Immature natural killer cell (primary cell): ENCODE measurements around the gene RGS6. TPM values are rescaled to one million over a fixed set of nuclear protein-coding genes. Genes with fewer than 3 reads are reported as not detected.

Source experiments
- DNase-seq, 3 donors: peaks; one replicate each; pipeline ENCODE4 v3.0.0; 2022; ENCODE audit warnings: mixed read lengths in 1 of 3
- H3K27ac Mint-ChIP-seq, 6 donors: one replicate each; pipeline ENCODE4 v1.8.0; 2020; ENCODE audit warnings: mixed read lengths in 6 of 6, mild to moderate bottlenecking in 5 of 6, inconsistent platforms in 4 of 6, moderate library complexity in 3 of 6
- H3K27me3 Mint-ChIP-seq, 3 donors: one replicate each; pipeline ENCODE4 v1.8.0; 2020 to 2021; ENCODE audit warnings: low read depth in 3 of 3, mild to moderate bottlenecking in 3 of 3, mixed read lengths in 3 of 3, moderate library complexity in 3 of 3, inconsistent platforms in 1 of 3
- H3K36me3 Mint-ChIP-seq, 3 donors: one replicate each; pipeline ENCODE4 v1.8.0; 2020; ENCODE audit warnings: mixed read lengths in 3 of 3, inconsistent platforms in 2 of 3, mild to moderate bottlenecking in 2 of 3
- H3K4me1 Mint-ChIP-seq, 2 donors: one replicate each; pipeline ENCODE4 v1.8.0; 2020; ENCODE audit warnings: inconsistent platforms in 2 of 2, mild to moderate bottlenecking in 2 of 2, mixed read lengths in 2 of 2, moderate library complexity in 1 of 2
- H3K4me3 Mint-ChIP-seq, 5 donors: one replicate each; pipeline ENCODE4 v1.8.0; 2020; ENCODE audit warnings: mild to moderate bottlenecking in 5 of 5, mixed read lengths in 5 of 5, inconsistent platforms in 3 of 5, moderate library complexity in 3 of 5
- H3K9me3 Mint-ChIP-seq, 6 donors: one replicate each; pipeline ENCODE4 v1.8.0; 2020; ENCODE audit warnings: mild to moderate bottlenecking in 6 of 6, mixed read lengths in 6 of 6, inconsistent platforms in 4 of 6, moderate library complexity in 3 of 6
- polyA plus RNA-seq, 3 donors: library from polyadenylated mRNA; unstranded; fragments of 300-500 nt; fragmentation: Illumina TruSeq; gene quantifications; one replicate each; pipeline ENCODE4 v1.2.3, GENCODE V29; 2021

Gene RGS6
- polyA plus RNA-seq, 3 donors from 2014 or later = 0.34 to 0.37 TPM; not detected in 1

GRCh38 chr14:72284176-72284575 lies 351.9 kb downstream of the RGS6 start:
- no peaks in the 10 kb centered on the region for H3K4me1 Mint-ChIP-seq

GRCh38 chr14:72290241-72290640 lies 358.0 kb downstream of the RGS6 start:
- Mint-ChIP-seq H3K27me3 (peaks cover 0 to 2% (median 2%) of the 10 kb centered on the region in 3 donors), H3K4me3 (no peak overlapping the region), H3K4me1 (peaks cover 0 to 5% of the 10 kb centered on the region in 2 donors), H3K9me3 (peaks cover 0 to 11% (median 6%) of the 10 kb centered on the region in 6 donors), H3K27ac (no peak overlapping the region), H3K36me3 (peaks cover 0 to 3% (median 0%) of the 10 kb centered on the region in 3 donors)
- no peak for DNase-seq

More at GRCh38 chr14:72284176-72284575, 351.9 kb downstream of the RGS6 start:
- H3K4me3 Mint-ChIP-seq = no peak overlapping the region
- H3K9me3 Mint-ChIP-seq = peaks cover 5 to 23% (median 15%) of the 10 kb centered on the region in 6 donors
- no peak overlapping the region for H3K27ac Mint-ChIP-seq
- DNase-seq = no peak
- H3K36me3 Mint-ChIP-seq = peaks cover 0 to 10% (median 4%) of the 10 kb centered on the region in 3 donors
- peaks cover 0 to 3% (median 2%) of the 10 kb centered on the region in 3 donors for H3K27me3 Mint-ChIP-seq

- H3K4me3 Mint-ChIP-seq = no peak overlapping the region
- peak in 2 of 3 donors; percentile 7 to 13 for DNase-seq
These were observed 359.9 kb downstream of the RGS6 start for GRCh38 chr14:72291908-72292688.

GRCh38 chr14:72292689-72293024 lies 360.4 kb downstream of the RGS6 start:
- no peak overlapping the region for H3K4me3 Mint-ChIP-seq
- H3K27me3 Mint-ChIP-seq = peaks cover 0 to 2% (median 2%) of the 10 kb centered on the region in 3 donors
- no peak for DNase-seq
- H3K4me1 Mint-ChIP-seq = peaks cover 0 to 5% of the 10 kb centered on the region in 2 donors
- H3K9me3 Mint-ChIP-seq = peaks cover 0 to 3% (median 0%) of the 10 kb centered on the region in 6 donors
- no peak overlapping the region for H3K27ac Mint-ChIP-seq
- H3K36me3 Mint-ChIP-seq = no peaks in the 10 kb centered on the region

More at GRCh38 chr14:72291908-72292688, 359.9 kb downstream of the RGS6 start:
- peaks cover 0 to 5% of the 10 kb centered on the region in 2 donors for H3K4me1 Mint-ChIP-seq
- H3K36me3 Mint-ChIP-seq = no peaks in the 10 kb centered on the region
- no peak overlapping the region for H3K27ac Mint-ChIP-seq
- peaks cover 0 to 3% (median 0%) of the 10 kb centered on the region in 6 donors for H3K9me3 Mint-ChIP-seq
- H3K27me3 Mint-ChIP-seq = peaks cover 0 to 2% (median 2%) of the 10 kb centered on the region in 3 donors

- Mint-ChIP-seq H3K27me3 (peaks cover under 1 to 13% (median 4%) of the 10 kb centered on the region in 3 donors), H3K4me1 (peaks cover 11 to 20% of the 10 kb centered on the region in 2 donors), H3K4me3 (no peak overlapping the region)
These were observed 369.1 kb downstream of the RGS6 start for GRCh38 chr14:72301352-72301751.

GRCh38 chr14:72303930-72304329 lies 371.7 kb downstream of the RGS6 start:
- peak; percentile 8 to 20 (median 17) for DNase-seq

More at GRCh38 chr14:72301352-72301751, 369.1 kb downstream of the RGS6 start:
- Mint-ChIP-seq H3K9me3 (peaks cover 0 to 2% (median 0%) of the 10 kb centered on the region in 6 donors), H3K27ac (no peak overlapping the region), H3K36me3 (peaks cover 0 to 4% (median 3%) of the 10 kb centered on the region in 3 donors)
- DNase-seq = no peak

GRCh38 chr14:72305561-72305960 lies 373.3 kb downstream of the RGS6 start:
- H3K36me3 Mint-ChIP-seq = peaks cover 0 to 4% (median 3%) of the 10 kb centered on the region in 3 donors
- peaks cover 11 to 20% of the 10 kb centered on the region in 2 donors for H3K4me1 Mint-ChIP-seq
- peaks cover 0 to 2% (median 0%) of the 10 kb centered on the region in 6 donors for H3K9me3 Mint-ChIP-seq
- peaks cover 2 to 18% (median 6%) of the 10 kb centered on the region in 3 donors for H3K27me3 Mint-ChIP-seq
- no peak for DNase-seq
- no peak overlapping the region for H3K27ac Mint-ChIP-seq
- no peak overlapping the region for H3K4me3 Mint-ChIP-seq

More at GRCh38 chr14:72303930-72304329, 371.7 kb downstream of the RGS6 start:
- Mint-ChIP-seq H3K36me3 (peaks cover 0 to 4% (median 3%) of the 10 kb centered on the region in 3 donors), H3K9me3 (peaks cover 0 to 2% (median 0%) of the 10 kb centered on the region in 6 donors), H3K4me1 (peaks cover 11 to 20% of the 10 kb centered on the region in 2 donors), H3K27ac (peak overlapping the region in 1 of 6 donors; percentile 2), H3K4me3 (no peak overlapping the region), H3K27me3 (peaks cover 2 to 13% (median 6%) of the 10 kb centered on the region in 3 donors)

- H3K4me3 Mint-ChIP-seq = no peak overlapping the region
These were observed 376.8 kb downstream of the RGS6 start for GRCh38 chr14:72308967-72309485.

GRCh38 chr14:72311116-72311515 lies 378.9 kb downstream of the RGS6 start:
- Mint-ChIP-seq H3K9me3 (peaks cover 0 to 2% (median 0%) of the 10 kb centered on the region in 6 donors), H3K27me3 (peaks cover 2 to 11% (median 4%) of the 10 kb centered on the region in 3 donors), H3K4me1 (no peaks in the 10 kb centered on the region), H3K36me3 (peaks cover 0 to under 1% (median 0%) of the 10 kb centered on the region in 3 donors), H3K4me3 (no peak overlapping the region), H3K27ac (no peak overlapping the region)
- no peak for DNase-seq

More at GRCh38 chr14:72308967-72309485, 376.8 kb downstream of the RGS6 start:
- Mint-ChIP-seq H3K27ac (no peak overlapping the region), H3K4me1 (peaks cover 8 to 14% of the 10 kb centered on the region in 2 donors), H3K27me3 (peaks cover 2 to 10% (median 6%) of the 10 kb centered on the region in 3 donors), H3K36me3 (peaks cover 0 to 3% (median 0%) of the 10 kb centered on the region in 3 donors), H3K9me3 (peaks cover 0 to 2% (median 0%) of the 10 kb centered on the region in 6 donors)
- DNase-seq = no peak

GRCh38 chr14:72311516-72311915 lies 379.3 kb downstream of the RGS6 start:
- H3K27ac Mint-ChIP-seq = no peak overlapping the region
- DNase-seq = no peak
- no peaks in the 10 kb centered on the region for H3K9me3 Mint-ChIP-seq
- no peaks in the 10 kb centered on the region for H3K4me1 Mint-ChIP-seq
- no peaks in the 10 kb centered on the region for H3K36me3 Mint-ChIP-seq
- peaks cover under 1 to 14% (median 4%) of the 10 kb centered on the region in 3 donors for H3K27me3 Mint-ChIP-seq
- H3K4me3 Mint-ChIP-seq = no peak overlapping the region

GRCh38 chr14:72314808-72315435 lies 382.7 kb downstream of the RGS6 start:
- Mint-ChIP-seq H3K27ac (no peak overlapping the region), H3K27me3 (peaks cover 0 to 14% (median 2%) of the 10 kb centered on the region in 3 donors), H3K36me3 (peaks cover 0 to 4% (median 0%) of the 10 kb centered on the region in 3 donors), H3K4me3 (no peak overlapping the region), H3K4me1 (no peaks in the 10 kb centered on the region), H3K9me3 (no peaks in the 10 kb centered on the region)
- DNase-seq = no peak

GRCh38 chr14:72315714-72316113 lies 383.5 kb downstream of the RGS6 start:
- no peak overlapping the region for H3K27ac Mint-ChIP-seq
- no peak for DNase-seq
- H3K4me1 Mint-ChIP-seq = no peaks in the 10 kb centered on the region
- no peak overlapping the region for H3K4me3 Mint-ChIP-seq
- H3K9me3 Mint-ChIP-seq = no peaks in the 10 kb centered on the region
- peaks cover 2 to 13% (median 2%) of the 10 kb centered on the region in 3 donors for H3K27me3 Mint-ChIP-seq
- peaks cover 0 to 4% (median 0%) of the 10 kb centered on the region in 3 donors for H3K36me3 Mint-ChIP-seq

GRCh38 chr14:72318648-72319047 lies 386.4 kb downstream of the RGS6 start:
- peaks cover 0 to 4% (median 0%) of the 10 kb centered on the region in 3 donors for H3K36me3 Mint-ChIP-seq
- H3K27me3 Mint-ChIP-seq = peaks cover 0 to 9% (median 3%) of the 10 kb centered on the region in 3 donors
- no peak overlapping the region for H3K4me3 Mint-ChIP-seq
- H3K9me3 Mint-ChIP-seq = no peaks in the 10 kb centered on the region
- no peaks in the 10 kb centered on the region for H3K4me1 Mint-ChIP-seq
- no peak for DNase-seq
- H3K27ac Mint-ChIP-seq = no peak overlapping the region
